Activated CD4-positive, alpha-beta T cell treated with anti-CD3 and anti-CD28 coated beads, Interleukin-2, amount 50 U/mL, for 48 hours (primary cell): ENCODE measurements around the gene MRGPRG.
"Not testable (repeated sequence)": the region's sequence is repeated elsewhere in the genome, so short reads cannot be mapped to it uniquely, and the experiment has no call there.

Experiments used
- DNase-seq, 2 experiments: peaks; one replicate each; pipeline ENCODE4 v3.0.0-alpha.2; 2020

MRGPRG gene

DNA sequence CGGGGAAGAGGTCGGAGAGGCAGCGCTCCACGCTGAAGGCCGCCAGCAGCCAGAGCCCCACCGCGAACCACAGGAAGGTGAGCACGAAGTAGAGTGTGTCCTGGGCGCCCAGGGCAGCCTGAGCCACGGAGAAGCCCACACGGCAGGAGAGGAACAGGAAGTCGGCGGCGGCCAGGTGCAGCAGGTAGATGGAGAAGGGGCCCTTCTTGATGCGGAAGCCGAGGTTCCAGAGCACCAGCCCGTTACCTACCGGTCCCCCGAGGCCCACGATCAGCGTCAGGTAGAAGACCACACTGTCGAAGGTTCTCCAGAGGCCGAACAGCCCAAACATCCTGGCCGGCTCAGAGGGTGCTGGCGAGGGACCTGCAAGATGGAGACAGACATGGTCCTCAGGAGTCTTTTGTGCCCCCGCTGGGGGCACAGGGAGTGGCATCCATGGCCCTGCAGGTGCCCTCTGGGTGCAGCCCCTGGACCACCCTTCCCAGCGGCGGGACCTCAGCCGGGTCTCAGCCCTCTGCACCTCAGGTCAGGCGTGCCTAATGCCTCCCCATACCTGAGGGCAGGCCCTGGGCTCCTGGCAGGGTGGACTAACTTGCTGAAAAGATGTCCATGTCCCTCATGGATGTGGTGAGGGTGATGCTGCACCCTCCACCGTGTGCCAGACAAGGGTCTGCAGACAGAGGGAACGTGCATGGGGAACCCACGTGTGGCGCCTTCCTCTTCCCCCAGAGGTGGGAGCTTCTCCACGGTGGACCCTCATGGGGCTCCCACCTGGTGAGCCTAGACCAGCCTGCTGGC is at the start of gene MRGPRG:
TSS of gene MRGPRG (minus strand) at position 331 of the 798 bp plus-strand sequence. CDS start at position 331, 0 bp downstream.
- no peak for DNase-seq

GRCh38 chr11:3262548-3262947 is 43.9 kb upstream of the MRGPRG start:
- DNase-seq = not testable (repeated sequence)

DNA sequence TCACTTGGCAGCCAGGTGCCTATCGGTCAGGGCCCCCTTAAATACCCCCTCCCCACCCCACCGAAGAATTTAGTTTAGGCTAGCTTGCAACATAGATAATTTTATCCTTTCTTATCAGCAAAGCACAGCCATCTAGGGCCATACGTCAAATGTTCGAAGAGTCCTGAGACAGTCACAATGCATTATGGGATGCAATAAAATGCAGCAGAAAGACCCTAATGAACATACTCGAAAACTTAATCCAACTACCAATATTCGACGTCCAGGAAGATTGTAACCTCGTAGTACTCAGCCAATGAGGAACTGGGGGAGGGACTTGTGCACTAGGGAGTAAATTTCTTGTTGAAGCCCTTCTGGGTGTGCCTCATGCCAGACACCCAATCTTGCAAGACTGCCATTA is 43.2 kb upstream of the MRGPRG start:
- DNase-seq = not testable (repeated sequence)

DNA sequence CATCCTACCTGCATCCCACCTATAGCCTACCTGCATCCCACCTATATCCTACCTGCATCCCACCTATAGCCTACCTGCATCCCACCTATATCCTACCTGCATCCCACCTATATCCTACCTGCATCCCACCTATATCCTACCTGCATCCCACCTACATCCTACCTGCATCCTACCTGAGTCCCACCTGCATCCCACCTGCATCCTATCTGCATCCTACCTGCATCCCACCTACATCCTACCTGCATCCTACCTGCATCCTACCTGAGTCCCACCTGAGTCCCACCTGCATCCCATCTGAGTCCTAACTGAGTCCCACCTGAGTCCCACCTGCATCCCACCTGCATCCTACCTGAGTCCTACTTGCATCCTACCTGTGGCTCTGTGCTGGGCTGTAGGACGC is 38.9 kb upstream of the MRGPRG start:
- not testable (repeated sequence) for DNase-seq

DNA sequence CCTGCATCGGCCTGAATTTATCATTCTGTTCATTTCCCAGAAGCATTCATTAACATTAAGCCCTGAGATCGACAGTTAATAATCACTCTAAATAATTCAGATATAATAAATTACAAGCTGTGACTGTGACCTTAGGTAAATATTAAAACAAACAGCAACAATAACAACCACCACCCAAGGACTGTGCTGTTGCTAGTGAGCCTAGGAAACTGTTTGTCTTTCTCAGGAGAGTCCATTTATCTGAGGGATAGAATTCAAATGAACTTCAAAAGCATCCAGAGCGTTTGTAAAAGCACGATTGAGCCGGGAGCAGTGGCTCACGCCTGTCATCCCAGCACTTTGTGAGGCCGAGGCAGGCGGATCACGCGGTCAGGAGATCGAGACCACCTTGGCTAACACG is 36.6 kb upstream of the MRGPRG start:
- not testable (repeated sequence) for DNase-seq

- not testable (repeated sequence) for DNase-seq
Measured at GRCh38 chr11:3254773-3255172, 36.2 kb upstream of the MRGPRG start.

DNA sequence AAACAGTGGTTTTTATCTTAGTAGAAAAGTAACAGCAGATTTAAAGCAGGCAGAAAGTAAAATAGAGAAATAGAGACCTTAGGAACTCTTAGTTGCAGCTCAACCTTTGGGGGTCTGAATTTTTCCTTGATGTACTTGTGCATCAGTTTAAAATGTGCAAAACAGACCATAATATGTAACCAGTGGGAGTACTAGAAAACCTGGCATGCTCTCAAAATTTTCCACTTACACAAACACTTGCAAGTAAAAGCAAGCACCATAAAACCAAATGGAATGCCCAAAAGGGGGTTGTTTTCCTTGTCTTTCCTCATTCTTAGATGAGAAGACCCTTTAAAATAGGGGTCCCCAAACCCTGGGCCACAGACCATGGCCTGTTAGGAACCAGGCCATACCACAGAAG is 26.5 kb upstream of the MRGPRG start:
- no peak for DNase-seq

- no peak for DNase-seq
Measured at GRCh38 chr11:3243880-3244279, 25.3 kb upstream of the MRGPRG start.

DNA sequence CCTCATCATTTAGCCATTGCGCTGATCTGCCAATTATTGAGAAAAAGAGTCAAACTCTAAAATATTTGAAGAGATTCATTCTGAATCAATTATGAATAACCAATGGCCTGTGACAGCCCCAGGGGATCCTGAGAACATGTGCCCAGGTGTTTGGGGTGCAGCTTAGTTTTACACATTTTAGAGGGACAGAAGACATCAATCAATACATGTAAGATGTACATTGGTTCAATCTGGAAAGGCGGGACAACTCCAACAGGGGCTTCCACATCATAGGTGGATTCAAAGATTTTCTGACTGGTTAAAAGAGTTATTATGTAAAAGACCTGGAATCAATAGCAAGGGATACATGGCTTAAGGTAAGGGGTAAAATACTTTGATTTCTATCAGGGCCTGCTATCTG is 18.5 kb upstream of the MRGPRG start:
- DNase-seq = no peak

DNA sequence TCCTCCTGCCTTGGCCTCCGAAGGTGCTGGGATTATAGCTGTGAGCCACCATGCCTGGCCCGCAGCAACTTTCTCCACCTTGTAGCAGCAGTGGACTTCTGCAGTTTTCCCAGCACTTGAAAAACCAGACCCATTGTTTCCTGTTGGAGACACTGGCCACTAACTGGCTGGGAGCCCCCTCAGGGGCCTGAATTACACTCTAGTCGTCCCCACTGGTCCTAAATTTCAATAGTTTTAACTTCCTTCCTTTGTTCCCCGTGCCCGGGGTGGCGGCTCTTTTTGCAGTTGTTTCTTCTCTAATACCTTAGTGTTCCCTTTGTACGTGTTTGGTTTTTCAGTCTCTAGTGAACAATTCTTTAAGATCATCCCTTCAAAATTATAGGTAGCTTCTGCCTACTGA is 16.2 kb upstream of the MRGPRG start:
- no peak for DNase-seq

DNA sequence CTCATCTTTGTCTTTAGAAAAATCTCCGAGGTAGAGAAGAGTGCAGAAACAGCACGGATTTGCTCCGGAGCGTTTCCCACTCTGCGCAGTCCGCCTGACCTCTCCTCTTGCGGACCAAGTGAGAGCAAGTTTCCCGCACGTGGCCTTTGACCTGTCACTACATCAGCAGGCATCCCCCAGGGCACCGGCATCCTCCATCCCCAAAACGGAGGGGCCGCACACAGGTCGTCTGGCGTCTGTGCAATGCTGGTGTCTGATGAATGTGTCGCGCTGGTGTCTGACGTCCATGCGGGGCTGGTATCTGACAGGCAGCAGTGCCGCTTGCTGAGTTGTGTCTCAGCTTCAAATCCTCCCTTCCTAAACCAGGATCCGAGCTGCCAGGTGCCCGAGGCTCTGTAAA is 14.3 kb upstream of the MRGPRG start:
- DNase-seq = no peak

DNA sequence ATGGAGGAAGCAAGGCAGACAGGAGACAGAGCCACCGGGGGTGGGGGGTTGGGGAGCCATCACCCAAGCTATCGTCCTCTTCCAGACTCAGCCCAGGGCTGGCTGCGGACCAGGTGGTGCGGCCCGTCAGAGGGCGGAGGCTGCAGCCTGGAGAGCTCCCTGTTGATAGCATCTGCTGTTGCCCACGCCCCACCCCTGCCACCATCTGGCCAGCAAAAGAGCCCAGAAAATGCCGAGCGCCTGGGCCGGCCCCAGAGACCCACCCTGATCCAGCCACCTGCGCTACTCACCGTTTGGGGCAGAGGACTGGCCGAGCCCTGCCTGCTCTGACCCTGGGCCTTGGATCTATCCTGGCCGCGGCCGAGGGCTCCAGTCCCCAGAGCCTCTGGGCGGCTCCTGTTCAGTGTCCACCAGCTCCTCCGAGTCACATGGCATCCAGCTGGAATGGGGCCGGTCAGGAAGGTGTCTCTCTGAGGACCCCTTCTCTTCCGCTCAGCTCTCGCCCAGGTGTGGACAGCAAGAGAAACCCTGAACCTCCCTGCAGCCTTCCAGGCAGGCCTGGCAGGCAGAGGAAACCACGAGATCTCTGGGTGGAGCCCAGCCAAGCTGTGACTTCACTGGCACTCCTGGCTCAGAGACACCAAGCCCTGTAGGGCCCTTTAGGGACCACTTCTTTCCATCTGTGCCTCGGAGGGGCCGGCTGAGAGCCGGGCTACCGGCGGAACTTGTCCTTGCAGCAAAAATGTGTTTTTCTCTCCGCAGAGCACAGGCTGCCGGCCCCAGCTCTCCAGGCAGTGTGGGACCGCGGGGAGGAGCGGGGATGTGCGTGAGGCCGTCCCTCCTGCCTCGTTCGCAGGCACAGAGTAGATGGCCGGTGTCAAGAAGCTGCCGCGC is 13.5 kb upstream of the MRGPRG start, which contains the start of gene MRGPRE:
TSS of gene MRGPRE (minus strand) at position 567 of the 894 bp plus-strand sequence. CDS start 3,618 bp downstream, outside the sequence.
- DNase-seq = no peak

DNA sequence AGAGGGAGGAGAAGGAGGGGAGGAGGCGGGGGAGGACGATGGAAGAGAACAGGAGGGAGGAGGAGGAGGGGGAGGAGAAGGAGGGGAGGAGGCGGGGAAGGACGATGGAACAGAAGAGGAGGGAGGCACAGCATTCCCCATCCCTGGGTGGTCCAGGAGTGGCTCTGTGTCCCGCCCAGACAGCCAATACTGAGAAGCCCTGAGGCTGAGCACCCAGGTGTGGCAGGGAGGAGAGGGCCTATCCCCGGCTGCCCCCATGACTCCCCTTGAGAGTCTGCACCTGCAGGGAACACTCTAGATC is 12.9 kb upstream of the MRGPRG start:
- DNase-seq = no peak

DNA sequence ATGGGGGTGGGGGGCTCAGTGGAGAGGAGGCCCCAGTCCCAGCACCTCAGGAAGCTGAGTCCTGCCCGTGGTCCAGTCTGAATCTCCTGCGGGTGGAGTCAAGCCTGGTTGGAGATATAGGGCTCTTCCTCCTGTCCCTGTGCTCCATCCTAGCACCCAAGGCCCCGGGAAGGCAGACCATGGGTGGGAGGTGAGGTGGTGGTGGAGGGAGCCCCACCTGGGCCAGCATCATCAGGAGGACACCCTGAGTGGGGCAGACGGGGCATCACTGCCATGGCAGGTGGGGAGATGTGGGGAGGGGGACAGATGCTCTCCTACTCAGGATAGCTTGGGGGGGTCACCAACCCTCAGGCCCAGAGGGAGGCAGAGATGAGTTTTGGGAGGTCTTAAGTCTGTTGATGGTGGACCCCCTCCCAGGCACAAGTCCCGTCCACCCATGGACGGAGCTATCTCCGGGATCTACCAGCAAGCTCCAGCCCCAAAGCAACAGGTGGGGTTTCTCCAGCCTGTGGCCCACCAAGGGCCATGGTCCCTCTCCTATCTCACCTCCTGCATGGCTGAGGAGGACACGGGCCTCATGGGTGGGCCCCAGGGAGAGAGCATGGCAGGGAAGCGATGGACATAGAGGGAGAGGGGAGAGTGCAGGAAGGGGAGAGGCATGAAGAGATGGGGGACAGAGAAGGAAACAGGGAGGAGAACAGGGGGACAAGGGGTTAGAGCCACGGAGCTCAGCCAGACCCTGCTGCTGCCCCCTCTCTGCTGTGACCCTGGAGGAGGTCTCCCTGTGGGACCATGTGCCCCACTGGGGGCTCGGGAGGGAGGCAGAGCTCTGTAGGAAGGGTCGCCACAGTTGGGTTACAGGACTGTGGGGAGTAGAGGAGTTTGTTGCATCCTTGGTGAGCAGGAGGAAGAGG is 12.3 kb upstream of the MRGPRG start:
- DNase-seq = no peak

DNA sequence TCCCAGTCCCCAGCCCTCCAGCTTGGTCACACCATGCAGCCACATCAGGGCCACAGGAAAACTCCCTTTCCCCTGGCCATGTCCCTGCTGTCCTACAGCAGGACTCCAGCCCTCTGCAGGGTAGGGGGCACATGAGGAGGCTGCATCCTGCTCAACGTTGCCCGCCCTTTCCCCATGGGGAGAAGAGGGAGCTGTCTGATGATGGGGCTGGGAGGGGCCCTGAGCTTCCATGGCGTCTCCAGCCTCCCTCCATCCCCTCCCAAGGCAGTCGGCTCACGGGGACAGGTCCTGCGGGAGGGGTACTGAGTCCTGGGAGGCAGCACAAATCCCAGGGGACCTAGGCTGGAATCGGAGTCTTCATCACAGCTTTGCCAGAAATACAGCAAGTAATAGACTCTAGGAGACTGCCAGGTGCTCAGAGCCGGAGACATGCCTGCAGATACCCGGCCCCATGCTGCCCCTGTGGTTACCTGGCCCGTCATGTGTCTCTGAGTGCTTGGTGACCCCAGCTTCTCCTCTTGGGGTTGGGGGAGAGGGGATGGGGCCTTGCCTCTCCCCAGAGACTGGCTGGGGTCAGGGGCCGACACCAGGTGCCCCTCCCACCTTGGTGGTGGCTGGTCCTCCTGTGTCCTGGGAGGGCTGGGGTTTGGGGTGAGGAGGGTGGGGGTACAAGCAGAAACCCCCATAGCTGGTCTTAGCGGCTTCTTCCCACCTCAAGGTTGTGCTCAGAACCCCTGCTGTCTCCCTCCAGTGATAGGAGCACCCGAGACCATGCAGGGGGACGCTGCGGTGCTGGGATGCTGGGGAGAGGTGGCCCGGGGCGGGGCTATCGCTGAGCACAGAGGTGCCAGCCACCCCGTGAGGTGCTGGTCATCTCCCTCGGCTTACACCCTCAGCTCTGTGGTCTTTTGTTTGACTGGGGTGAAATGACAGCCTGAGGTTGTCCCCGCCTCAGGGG is 11.3 kb upstream of the MRGPRG start:
- DNase-seq = no peak

- DNase-seq = no peak
Measured at GRCh38 chr11:3228445-3228829, 9.8 kb upstream of the MRGPRG start.

- DNase-seq = no peak
Measured at GRCh38 chr11:3227568-3228444, 9.2 kb upstream of the MRGPRG start.

DNA sequence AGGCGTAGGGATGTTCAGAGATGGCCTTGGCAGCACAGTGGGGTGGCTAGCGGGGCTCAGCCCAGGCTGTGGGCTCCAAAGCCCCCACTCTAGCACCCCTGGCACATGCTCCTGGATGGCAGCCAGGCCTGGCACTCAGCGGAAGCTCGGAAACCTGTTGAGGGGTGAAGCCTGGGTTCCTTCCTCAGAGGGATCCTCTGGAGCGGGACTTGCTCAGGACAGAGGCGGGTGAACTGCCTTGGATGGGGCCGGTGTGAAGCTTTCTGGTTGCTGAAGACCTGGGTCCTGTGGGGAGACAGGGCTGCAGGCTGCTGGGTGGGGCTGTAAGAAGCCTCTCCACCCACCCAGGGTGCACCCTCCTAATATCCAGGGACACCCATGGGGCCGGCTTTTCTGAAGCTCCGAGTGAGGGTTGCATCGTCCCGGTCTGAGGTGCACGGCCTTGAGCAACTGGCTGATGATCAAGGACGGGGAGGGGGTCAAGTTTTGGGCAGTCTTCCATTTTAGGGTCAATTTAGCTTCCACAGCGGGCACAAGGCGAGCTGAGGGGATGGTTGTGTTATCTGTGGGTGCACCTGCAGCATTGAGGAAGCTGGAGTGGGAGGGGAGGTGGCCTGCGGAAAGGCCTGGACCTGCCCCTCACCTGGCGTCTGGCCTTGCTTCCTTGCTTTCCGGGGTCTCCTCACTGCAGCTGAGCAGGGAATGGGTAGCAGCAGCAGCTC is 8.4 kb upstream of the MRGPRG start:
- no peak for DNase-seq

GRCh38 chr11:3225826-3226750 is 7.5 kb upstream of the MRGPRG start:
- DNase-seq = no peak
